WTC11 (cell line): ENCODE results near the gene DIRAS2. TPM values are rescaled to one million over a fixed set of nuclear protein-coding genes. Genes with fewer than 3 reads are reported as not detected.

Source experiments
- ATAC-seq: fragments of 200-7000 bp; cut with Tn5 transposase; 2 replicates; pipeline ENCODE4 v1.10.0; 2021; ENCODE audit warnings: mild to moderate bottlenecking, moderate library complexity
- CTCF ChIA-PET: fragments of 300-600 bp; sonication (Branson Sonifier 250); formaldehyde crosslinking; loops from one replicate; lab custom pipeline; 2021; ENCODE audit warnings: antibody characterized with exemption; lab: Charles Lee
- POLR2A ChIA-PET: fragments of 350-600 bp; sonication (Branson Sonifier 250); formaldehyde crosslinking; loops from one replicate; lab custom pipeline; 2021; ENCODE audit warnings: antibody characterized with exemption; lab: Charles Lee
- DNase-seq: peaks from one replicate; pipeline ENCODE4 v3.0.0; 2021; ENCODE audit warnings: low spot score
- H3K27ac Mint-ChIP-seq: 2 replicates; pipeline ENCODE4 v1.8.0; 2021; ENCODE audit warnings: mixed read lengths
- H3K27me3 Mint-ChIP-seq: 2 replicates; pipeline ENCODE4 v1.8.0; 2021; ENCODE audit warnings: low read depth, mild to moderate bottlenecking, moderate library complexity, mixed read lengths
- H3K36me3 Mint-ChIP-seq: 2 replicates; pipeline ENCODE4 v1.8.0; 2021; ENCODE audit warnings: mixed read lengths
- H3K4me1 Mint-ChIP-seq: 2 replicates; pipeline ENCODE4 v1.8.0; 2022; ENCODE audit warnings: mixed read lengths
- H3K4me3 Mint-ChIP-seq: 2 replicates; pipeline ENCODE4 v1.8.0; 2021; ENCODE audit warnings: mild to moderate bottlenecking, moderate library complexity, mixed read lengths
- H3K9me3 Mint-ChIP-seq: 2 replicates; pipeline ENCODE4 v1.8.0; 2021; ENCODE audit warnings: mixed read lengths
- ARID4B ChIP-seq: sonication (generic); formaldehyde crosslinking; IDR thresholded peaks from 2 replicates; pipeline ENCODE4 v1.8.0; 2023; ENCODE audit warnings: missing genetic modification reagents, mild to moderate bottlenecking, borderline replicate concordance
- E2F1 ChIP-seq: sonication (generic); formaldehyde crosslinking; IDR thresholded peaks from 2 replicates; pipeline ENCODE4 v1.8.0; 2022; ENCODE audit warnings: mild to moderate bottlenecking, missing genetic modification reagents
- ELF4 ChIP-seq: sonication (generic); formaldehyde crosslinking; IDR thresholded peaks from 2 replicates; pipeline ENCODE4 v1.8.1; 2022; ENCODE audit warnings: low read depth, mild to moderate bottlenecking, moderate library complexity, missing genetic modification reagents
- ETV6 ChIP-seq: sonication (generic); formaldehyde crosslinking; IDR thresholded peaks from 2 replicates; pipeline ENCODE4 v1.8.1; 2022; ENCODE audit warnings: mild to moderate bottlenecking, missing genetic modification reagents
- FOXJ3 ChIP-seq: sonication (generic); formaldehyde crosslinking; IDR thresholded peaks from 2 replicates; pipeline ENCODE4 v1.9.0; 2021; ENCODE audit warnings: missing genetic modification reagents, mild to moderate bottlenecking, borderline replicate concordance
- FOXK1 ChIP-seq: sonication (generic); formaldehyde crosslinking; IDR thresholded peaks from 2 replicates; pipeline ENCODE4 v1.8.0; 2022; ENCODE audit warnings: mild to moderate bottlenecking, moderate library complexity, missing genetic modification reagents
- IRF2 ChIP-seq: sonication (generic); formaldehyde crosslinking; IDR thresholded peaks from 2 replicates; pipeline ENCODE4 v1.8.0; 2022; ENCODE audit warnings: low read depth, missing genetic modification reagents, borderline replicate concordance
- JAZF1 ChIP-seq: fragments of 250-450 bp; sonication (Bioruptor Pico); IDR thresholded peaks from 2 replicates; pipeline ENCODE4 v1.9.0; 2021; ENCODE audit warnings: moderate library complexity, mild to moderate bottlenecking, inconsistent platforms
- JUN ChIP-seq: sonication (generic); formaldehyde crosslinking; IDR thresholded peaks from 2 replicates; pipeline ENCODE4 v1.8.0; 2023; ENCODE audit warnings: mild to moderate bottlenecking, missing genetic modification reagents
- NR1H2 ChIP-seq: sonication (generic); formaldehyde crosslinking; IDR thresholded peaks from 2 replicates; pipeline ENCODE4 v1.9.0; 2021; ENCODE audit warnings: mild to moderate bottlenecking, moderate library complexity, missing genetic modification reagents
- NR3C1 ChIP-seq: sonication (generic); formaldehyde crosslinking; conservative IDR thresholded peaks from 2 replicates; pipeline ENCODE4 v1.8.1; 2023; ENCODE audit warnings: low read depth, mild to moderate bottlenecking, missing genetic modification reagents
- SMAD4 ChIP-seq: sonication (generic); formaldehyde crosslinking; IDR thresholded peaks from 2 replicates; pipeline ENCODE4 v1.8.0; 2022; ENCODE audit warnings: mild to moderate bottlenecking, missing genetic modification reagents
- TP53 ChIP-seq: sonication (generic); formaldehyde crosslinking; IDR thresholded peaks from 2 replicates; pipeline ENCODE4 v1.8.1; 2023; ENCODE audit warnings: mild to moderate bottlenecking, missing genetic modification reagents
- ZBTB21 ChIP-seq: sonication (generic); formaldehyde crosslinking; IDR thresholded peaks from 2 replicates; pipeline ENCODE4 v1.8.1; 2023; ENCODE audit warnings: mild to moderate bottlenecking, missing genetic modification reagents, borderline replicate concordance
- ZNF121 ChIP-seq: sonication (generic); formaldehyde crosslinking; IDR thresholded peaks from 2 replicates; pipeline ENCODE4 v1.8.0; 2023; ENCODE audit warnings: missing genetic modification reagents
- total RNA-seq: library from RNA; stranded (reverse); gene quantifications from 3 replicates; pipeline ENCODE4 v1.2.3, GENCODE V29; 2021
- TF ChIP-seq, protein P1 (sequence below): sonication (generic); formaldehyde crosslinking; IDR thresholded peaks from 2 replicates; pipeline ENCODE4 v1.8.0; 2023; ENCODE audit warnings: missing genetic modification reagents
- TF ChIP-seq, protein P2 (sequence below): fragments of 250-450 bp; sonication (Bioruptor Pico); IDR thresholded peaks from 2 replicates; pipeline ENCODE4 v1.8.0; 2021; ENCODE audit warnings: mild to moderate bottlenecking
- TF ChIP-seq, protein P3 (sequence below): sonication (generic); formaldehyde crosslinking; IDR thresholded peaks from 2 replicates; pipeline ENCODE4 v1.8.0; 2022; ENCODE audit warnings: mild to moderate bottlenecking, missing genetic modification reagents
- TF ChIP-seq, protein P4 (sequence below): sonication (generic); formaldehyde crosslinking; conservative IDR thresholded peaks from 2 replicates; pipeline ENCODE4 v1.8.1; 2023; ENCODE audit warnings: mild to moderate bottlenecking, low read depth, missing genetic modification reagents, moderate library complexity
- TF ChIP-seq, protein P5 (sequence below): sonication (generic); formaldehyde crosslinking; IDR thresholded peaks from 2 replicates; pipeline ENCODE4 v1.8.0; 2023; ENCODE audit warnings: mild to moderate bottlenecking, missing genetic modification reagents

The DIRAS2 gene
- total RNA-seq, 1 experiment from 2014 or later = 0.35 TPM

- TF ChIP-seq, protein P1, sequence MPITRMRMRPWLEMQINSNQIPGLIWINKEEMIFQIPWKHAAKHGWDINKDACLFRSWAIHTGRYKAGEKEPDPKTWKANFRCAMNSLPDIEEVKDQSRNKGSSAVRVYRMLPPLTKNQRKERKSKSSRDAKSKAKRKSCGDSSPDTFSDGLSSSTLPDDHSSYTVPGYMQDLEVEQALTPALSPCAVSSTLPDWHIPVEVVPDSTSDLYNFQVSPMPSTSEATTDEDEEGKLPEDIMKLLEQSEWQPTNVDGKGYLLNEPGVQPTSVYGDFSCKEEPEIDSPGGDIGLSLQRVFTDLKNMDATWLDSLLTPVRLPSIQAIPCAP = no peak
- TF ChIP-seq ETV6 (CRISPR knock-in tag) = no peak
- TF ChIP-seq NR1H2 (CRISPR knock-in tag) = no peak
- TF ChIP-seq, protein P2, sequence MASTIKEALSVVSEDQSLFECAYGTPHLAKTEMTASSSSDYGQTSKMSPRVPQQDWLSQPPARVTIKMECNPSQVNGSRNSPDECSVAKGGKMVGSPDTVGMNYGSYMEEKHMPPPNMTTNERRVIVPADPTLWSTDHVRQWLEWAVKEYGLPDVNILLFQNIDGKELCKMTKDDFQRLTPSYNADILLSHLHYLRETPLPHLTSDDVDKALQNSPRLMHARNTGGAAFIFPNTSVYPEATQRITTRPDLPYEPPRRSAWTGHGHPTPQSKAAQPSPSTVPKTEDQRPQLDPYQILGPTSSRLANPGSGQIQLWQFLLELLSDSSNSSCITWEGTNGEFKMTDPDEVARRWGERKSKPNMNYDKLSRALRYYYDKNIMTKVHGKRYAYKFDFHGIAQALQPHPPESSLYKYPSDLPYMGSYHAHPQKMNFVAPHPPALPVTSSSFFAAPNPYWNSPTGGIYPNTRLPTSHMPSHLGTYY (CRISPR knock-in tag) = no peak
- TF ChIP-seq E2F1 (CRISPR knock-in tag) = no peak
- TF ChIP-seq ZNF121 (CRISPR knock-in tag) = no peak
Observed at GRCh38 chr9:90641086-90641485, 1.5 kb downstream of the DIRAS2 start (continued).

DNA sequence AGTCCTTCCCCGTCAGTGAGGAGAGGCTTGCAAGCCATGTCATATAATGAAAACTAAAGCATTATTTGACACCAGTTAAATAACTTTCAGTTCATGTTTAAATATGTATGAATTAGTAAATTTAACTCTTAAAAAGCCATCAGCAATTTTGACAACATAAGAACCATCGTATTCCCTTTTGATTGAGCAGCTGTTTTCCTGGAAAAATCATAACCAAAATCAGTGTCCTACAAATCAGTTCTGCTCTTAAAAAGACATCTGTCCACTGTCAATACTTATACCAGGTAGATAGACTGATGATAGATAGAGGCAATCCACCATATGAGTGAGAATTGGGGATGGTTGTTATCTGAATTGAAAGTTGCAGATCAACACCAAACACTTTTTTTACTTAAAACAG is 2.3 kb downstream of the DIRAS2 start:
- Mint-ChIP-seq H3K9me3 (no peaks in the 10 kb centered on the region; the same call in 1 of the 2 replicates), H3K27ac (no peak overlapping the region), H3K36me3 (no peaks in the 10 kb centered on the region), H3K27me3 (peaks cover 25% of the 10 kb centered on the region), H3K4me1 (peaks cover 12% of the 10 kb centered on the region), H3K4me3 (no peak overlapping the region)
- CTCF ChIA-PET = no interaction called here
- POLR2A ChIA-PET = no interaction called here
- DNase-seq (no peak), ATAC-seq (no peak)
- TF ChIP-seq SMAD4 (no peak), TP53 (CRISPR knock-in tag) (no peak), NR3C1 (CRISPR knock-in tag) (no peak), JUN (CRISPR knock-in tag) (no peak), ARID4B (CRISPR knock-in tag) (no peak), IRF2 (CRISPR knock-in tag) (no peak), ELF4 (CRISPR knock-in tag) (no peak), FOXJ3 (CRISPR knock-in tag) (no peak), FOXK1 (CRISPR knock-in tag) (no peak), JAZF1 (no peak), ZBTB21 (CRISPR knock-in tag) (no peak)
- TF ChIP-seq, protein P3, sequence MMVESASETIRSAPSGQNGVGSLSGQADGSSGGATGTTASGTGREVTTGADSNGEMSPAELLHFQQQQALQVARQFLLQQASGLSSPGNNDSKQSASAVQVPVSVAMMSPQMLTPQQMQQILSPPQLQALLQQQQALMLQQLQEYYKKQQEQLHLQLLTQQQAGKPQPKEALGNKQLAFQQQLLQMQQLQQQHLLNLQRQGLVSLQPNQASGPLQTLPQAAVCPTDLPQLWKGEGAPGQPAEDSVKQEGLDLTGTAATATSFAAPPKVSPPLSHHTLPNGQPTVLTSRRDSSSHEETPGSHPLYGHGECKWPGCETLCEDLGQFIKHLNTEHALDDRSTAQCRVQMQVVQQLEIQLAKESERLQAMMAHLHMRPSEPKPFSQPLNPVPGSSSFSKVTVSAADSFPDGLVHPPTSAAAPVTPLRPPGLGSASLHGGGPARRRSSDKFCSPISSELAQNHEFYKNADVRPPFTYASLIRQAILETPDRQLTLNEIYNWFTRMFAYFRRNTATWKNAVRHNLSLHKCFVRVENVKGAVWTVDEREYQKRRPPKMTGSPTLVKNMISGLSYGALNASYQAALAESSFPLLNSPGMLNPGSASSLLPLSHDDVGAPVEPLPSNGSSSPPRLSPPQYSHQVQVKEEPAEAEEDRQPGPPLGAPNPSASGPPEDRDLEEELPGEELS (CRISPR knock-in tag) = no peak
- TF ChIP-seq, protein P4, sequence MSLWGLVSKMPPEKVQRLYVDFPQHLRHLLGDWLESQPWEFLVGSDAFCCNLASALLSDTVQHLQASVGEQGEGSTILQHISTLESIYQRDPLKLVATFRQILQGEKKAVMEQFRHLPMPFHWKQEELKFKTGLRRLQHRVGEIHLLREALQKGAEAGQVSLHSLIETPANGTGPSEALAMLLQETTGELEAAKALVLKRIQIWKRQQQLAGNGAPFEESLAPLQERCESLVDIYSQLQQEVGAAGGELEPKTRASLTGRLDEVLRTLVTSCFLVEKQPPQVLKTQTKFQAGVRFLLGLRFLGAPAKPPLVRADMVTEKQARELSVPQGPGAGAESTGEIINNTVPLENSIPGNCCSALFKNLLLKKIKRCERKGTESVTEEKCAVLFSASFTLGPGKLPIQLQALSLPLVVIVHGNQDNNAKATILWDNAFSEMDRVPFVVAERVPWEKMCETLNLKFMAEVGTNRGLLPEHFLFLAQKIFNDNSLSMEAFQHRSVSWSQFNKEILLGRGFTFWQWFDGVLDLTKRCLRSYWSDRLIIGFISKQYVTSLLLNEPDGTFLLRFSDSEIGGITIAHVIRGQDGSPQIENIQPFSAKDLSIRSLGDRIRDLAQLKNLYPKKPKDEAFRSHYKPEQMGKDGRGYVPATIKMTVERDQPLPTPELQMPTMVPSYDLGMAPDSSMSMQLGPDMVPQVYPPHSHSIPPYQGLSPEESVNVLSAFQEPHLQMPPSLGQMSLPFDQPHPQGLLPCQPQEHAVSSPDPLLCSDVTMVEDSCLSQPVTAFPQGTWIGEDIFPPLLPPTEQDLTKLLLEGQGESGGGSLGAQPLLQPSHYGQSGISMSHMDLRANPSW (CRISPR knock-in tag) = no peak
- TF ChIP-seq, protein P2 (CRISPR knock-in tag) = no peak
- TF ChIP-seq, protein P5, sequence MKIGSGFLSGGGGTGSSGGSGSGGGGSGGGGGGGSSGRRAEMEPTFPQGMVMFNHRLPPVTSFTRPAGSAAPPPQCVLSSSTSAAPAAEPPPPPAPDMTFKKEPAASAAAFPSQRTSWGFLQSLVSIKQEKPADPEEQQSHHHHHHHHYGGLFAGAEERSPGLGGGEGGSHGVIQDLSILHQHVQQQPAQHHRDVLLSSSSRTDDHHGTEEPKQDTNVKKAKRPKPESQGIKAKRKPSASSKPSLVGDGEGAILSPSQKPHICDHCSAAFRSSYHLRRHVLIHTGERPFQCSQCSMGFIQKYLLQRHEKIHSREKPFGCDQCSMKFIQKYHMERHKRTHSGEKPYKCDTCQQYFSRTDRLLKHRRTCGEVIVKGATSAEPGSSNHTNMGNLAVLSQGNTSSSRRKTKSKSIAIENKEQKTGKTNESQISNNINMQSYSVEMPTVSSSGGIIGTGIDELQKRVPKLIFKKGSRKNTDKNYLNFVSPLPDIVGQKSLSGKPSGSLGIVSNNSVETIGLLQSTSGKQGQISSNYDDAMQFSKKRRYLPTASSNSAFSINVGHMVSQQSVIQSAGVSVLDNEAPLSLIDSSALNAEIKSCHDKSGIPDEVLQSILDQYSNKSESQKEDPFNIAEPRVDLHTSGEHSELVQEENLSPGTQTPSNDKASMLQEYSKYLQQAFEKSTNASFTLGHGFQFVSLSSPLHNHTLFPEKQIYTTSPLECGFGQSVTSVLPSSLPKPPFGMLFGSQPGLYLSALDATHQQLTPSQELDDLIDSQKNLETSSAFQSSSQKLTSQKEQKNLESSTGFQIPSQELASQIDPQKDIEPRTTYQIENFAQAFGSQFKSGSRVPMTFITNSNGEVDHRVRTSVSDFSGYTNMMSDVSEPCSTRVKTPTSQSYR = no peak
